Esophagus squamous epithelium (tissue), 5 donors: ENCODE measurements around the gene CNNM4. TPM values are rescaled to one million over a fixed set of nuclear protein-coding genes. Genes with fewer than 3 reads are reported as not detected.
A peak's percentile ranks its signal among the peaks of the same experiment; 100 is the strongest.

Source experiments
- DNase-seq: peaks from one replicate; lab custom pipeline; 2025; lab: John Stamatoyannopoulos, UW
- H3K27ac ChIP-seq, 4 donors: fragments of 200-600 bp; sonication (generic); one replicate each; pipeline ENCODE4 v1.5.1; 2016 to 2019; ENCODE audit warnings: mild to moderate bottlenecking in 1 of 4
- H3K27me3 ChIP-seq, 4 donors: fragments of 200-600 bp; sonication (generic); 1 replicate in 3 of 4; 2 replicates in 1 of 4; pipeline versions ENCODE4 v1.5.1 to v1.6.0; 2017 to 2021; ENCODE audit warnings: antibody characterized with exemption in 1 of 4
- H3K36me3 ChIP-seq, 3 donors: fragments of 200-600 bp; sonication (generic); one replicate each; pipeline ENCODE4 v1.5.1; 2016 to 2019
- H3K4me1 ChIP-seq, 3 donors: fragments of 200-600 bp; sonication (generic); one replicate each; pipeline ENCODE4 v1.5.1; 2017 to 2019
- H3K4me3 ChIP-seq, 4 donors: fragments of 200-600 bp; sonication (generic); 1 replicate in 3 of 4; 2 replicates in 1 of 4; pipeline ENCODE4 v1.5.1; 2016 to 2019; ENCODE audit warnings: mild to moderate bottlenecking in 2 of 4, moderate library complexity in 1 of 4
- H3K9me3 ChIP-seq, 3 donors: fragments of 200-600 bp; sonication (generic); one replicate each; pipeline ENCODE4 v1.5.1; 2016 to 2019
- POLR2A ChIP-seq, 4 donors: fragments of 450-650 bp; IDR thresholded peaks; one replicate each; pipeline ENCODE4 v1.6.1; 2017; ENCODE audit warnings: antibody characterized with exemption in 4 of 4, mild to moderate bottlenecking in 4 of 4, moderate library complexity in 3 of 4
- WGBS, 2 donors: methylation state at CpG; one replicate each; pipeline ENCODE4 v1.1.5; 2018; 5-methylcytosine and 5-hydroxymethylcytosine counted together
- intact Hi-C: fragments of 100-400 bp; cut with DNase I; formaldehyde crosslinking; loops from one replicate; pipeline ENCODE4 v1.15.0; 2022
- total RNA-seq, 4 donors: library from RNA; depleted of rRNA; stranded (reverse); fragments of >200 nt; gene quantifications; one replicate each; pipeline ENCODE4 v1.1.0, GENCODE V29; 2016
- TF ChIP-seq, protein P1 (sequence below), 6 experiments: fragments of 450-650 bp in 4 of 6; fragments of 200-600 bp in 2 of 6; sonication (generic) in 2 of 6; IDR thresholded peaks; one replicate each; pipeline ENCODE4 v1.5.1; 2016 to 2019; ENCODE audit warnings: antibody characterized with exemption in 6 of 6, mild to moderate bottlenecking in 4 of 6, moderate library complexity in 4 of 6
- donor health status: DM: yes; HTN: yes; CAD: no.

The CNNM4 gene
- total RNA-seq, 4 donors from 2014 or later, result 3.4 to 8.5 (median 6.7) TPM

DNA sequence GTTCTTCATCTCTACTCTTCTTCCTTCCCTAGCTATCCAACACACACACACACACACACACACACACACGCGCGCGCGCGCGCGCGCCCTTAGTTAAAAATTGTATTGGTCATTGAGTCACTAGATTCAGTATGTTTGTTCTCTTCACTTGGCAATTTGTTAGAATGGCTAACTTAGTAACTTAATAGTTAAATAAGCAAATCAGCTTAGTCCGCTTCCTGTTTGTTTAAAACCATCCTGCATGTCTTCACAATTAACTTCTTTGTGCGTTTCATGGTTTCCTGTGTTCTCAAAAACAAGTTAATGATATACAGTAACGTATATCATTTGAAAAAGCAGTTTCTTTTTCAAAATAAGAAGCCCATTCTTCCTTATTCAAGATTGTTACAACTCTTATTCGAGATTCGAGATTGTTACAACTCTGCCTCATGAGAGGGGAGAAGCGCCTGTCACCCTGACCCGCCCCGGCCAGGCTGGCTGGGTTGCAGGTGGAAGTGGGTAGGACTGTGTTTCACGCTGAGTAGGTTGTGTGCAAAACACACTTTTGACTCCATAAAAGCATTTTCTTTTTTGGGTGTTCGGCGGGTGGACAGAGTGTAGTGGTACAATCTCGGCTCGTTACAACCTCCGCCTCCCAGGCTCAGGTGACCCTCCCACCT is 45.9 kb downstream of the CNNM4 start:
- WGBS, 2 donors, result 86 to 87% methylated on average over 21 to 23 of the region's 23 CpGs
- TF ChIP-seq POLR2A (IDR thresholded peaks at IDR 0.05), result peak in 1 of 4 donors; percentile 16
- TF ChIP-seq, protein P1, sequence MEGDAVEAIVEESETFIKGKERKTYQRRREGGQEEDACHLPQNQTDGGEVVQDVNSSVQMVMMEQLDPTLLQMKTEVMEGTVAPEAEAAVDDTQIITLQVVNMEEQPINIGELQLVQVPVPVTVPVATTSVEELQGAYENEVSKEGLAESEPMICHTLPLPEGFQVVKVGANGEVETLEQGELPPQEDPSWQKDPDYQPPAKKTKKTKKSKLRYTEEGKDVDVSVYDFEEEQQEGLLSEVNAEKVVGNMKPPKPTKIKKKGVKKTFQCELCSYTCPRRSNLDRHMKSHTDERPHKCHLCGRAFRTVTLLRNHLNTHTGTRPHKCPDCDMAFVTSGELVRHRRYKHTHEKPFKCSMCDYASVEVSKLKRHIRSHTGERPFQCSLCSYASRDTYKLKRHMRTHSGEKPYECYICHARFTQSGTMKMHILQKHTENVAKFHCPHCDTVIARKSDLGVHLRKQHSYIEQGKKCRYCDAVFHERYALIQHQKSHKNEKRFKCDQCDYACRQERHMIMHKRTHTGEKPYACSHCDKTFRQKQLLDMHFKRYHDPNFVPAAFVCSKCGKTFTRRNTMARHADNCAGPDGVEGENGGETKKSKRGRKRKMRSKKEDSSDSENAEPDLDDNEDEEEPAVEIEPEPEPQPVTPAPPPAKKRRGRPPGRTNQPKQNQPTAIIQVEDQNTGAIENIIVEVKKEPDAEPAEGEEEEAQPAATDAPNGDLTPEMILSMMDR (IDR thresholded peaks at IDR 0.05), result no peak
- H3K27ac ChIP-seq, result peak overlapping the region in 1 of 4 donors; percentile 2
- peaks cover 0 to 60% (median 5%) of the 10 kb centered on the region in 3 donors for H3K36me3 ChIP-seq
- H3K4me1 ChIP-seq, result no peaks in the 10 kb centered on the region
- H3K4me3 ChIP-seq, result no peak overlapping the region
- H3K27me3 ChIP-seq, result no peaks in the 10 kb centered on the region
- no peak for DNase-seq
- intact Hi-C loops, result no loop called here
- no peaks in the 10 kb centered on the region for H3K9me3 ChIP-seq

DNA sequence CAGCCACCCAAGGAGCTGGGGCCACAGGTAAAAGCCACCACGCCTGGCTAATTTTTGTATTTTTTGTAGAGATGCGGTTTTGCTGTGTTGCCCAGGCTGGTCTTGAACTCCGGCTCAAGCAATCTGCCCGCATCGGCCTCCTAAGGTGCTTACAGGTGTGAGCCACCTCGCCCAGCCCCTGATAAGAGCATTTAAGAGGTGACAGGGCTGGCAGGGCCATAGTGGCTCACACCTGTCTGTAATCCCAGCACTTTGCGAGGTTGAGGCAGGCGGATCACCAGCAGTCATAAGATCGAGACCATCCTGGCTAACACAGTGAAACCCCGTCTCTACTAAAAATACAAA is 46.4 kb downstream of the CNNM4 start:
- intact Hi-C loops, result no loop called here
- 93 to 100% methylated on average over 1 to 6 of the region's 10 CpGs for WGBS, 2 donors

DNA sequence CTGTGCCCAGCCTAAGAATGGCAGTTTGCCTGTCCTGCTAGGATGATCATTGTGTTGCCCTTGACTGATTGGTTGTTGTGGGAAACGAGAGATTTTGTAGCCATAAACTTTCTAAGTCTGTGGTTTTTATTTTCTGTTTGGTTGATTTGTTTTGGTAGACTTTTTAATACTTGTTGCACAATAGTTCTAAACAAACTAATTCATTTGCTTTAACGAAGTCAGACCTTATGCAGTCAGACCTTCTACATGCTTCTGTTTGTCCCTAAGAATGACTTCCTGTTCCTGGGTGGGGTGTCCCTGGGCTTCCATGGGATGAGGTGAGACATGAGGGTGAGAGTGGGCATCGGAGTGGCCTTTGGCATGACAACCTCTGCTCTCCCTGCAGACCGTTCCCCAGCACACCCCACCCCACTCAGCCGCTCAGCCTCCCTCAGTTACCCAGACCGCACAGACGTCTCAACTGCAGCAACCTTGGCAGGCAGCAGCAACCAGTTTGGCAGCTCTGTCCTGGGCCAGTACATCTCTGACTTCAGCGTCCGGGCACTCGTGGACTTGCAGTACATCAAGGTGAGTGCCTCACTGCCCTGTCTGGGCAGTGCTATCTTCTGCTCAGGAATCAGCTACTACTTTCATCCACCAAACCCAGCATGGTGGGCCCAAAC is 47.6 kb downstream of the CNNM4 start:
- H3K4me3 ChIP-seq, result no peak overlapping the region
- no peak overlapping the region for H3K27ac ChIP-seq
- DNase-seq, result no peak
- peaks cover 0 to 50% (median 5%) of the 10 kb centered on the region in 3 donors for H3K36me3 ChIP-seq
- WGBS, 2 donors, result 76 to 78% methylated on average over 3 to 9 of the region's 10 CpGs
- no peaks in the 10 kb centered on the region for H3K9me3 ChIP-seq
- H3K4me1 ChIP-seq, result no peaks in the 10 kb centered on the region
- no peaks in the 10 kb centered on the region for H3K27me3 ChIP-seq
- TF ChIP-seq POLR2A (IDR thresholded peaks at IDR 0.05), result no peak
- TF ChIP-seq, protein P1 (IDR thresholded peaks at IDR 0.05), result no peak
- intact Hi-C loops, result no loop called here

More for the DNA sequence above, 46.4 kb downstream of the CNNM4 start:
- peaks cover 0 to 60% (median 5%) of the 10 kb centered on the region in 3 donors for H3K36me3 ChIP-seq
- no peaks in the 10 kb centered on the region for H3K9me3 ChIP-seq
- DNase-seq, result no peak
- H3K4me1 ChIP-seq, result no peaks in the 10 kb centered on the region
- H3K27me3 ChIP-seq, result no peaks in the 10 kb centered on the region
- H3K27ac ChIP-seq, result peak overlapping the region in 1 of 4 donors; percentile 2
- TF ChIP-seq, protein P1 (IDR thresholded peaks at IDR 0.05), result no peak
- TF ChIP-seq POLR2A (IDR thresholded peaks at IDR 0.05), result no peak
- H3K4me3 ChIP-seq, result no peak overlapping the region

DNA sequence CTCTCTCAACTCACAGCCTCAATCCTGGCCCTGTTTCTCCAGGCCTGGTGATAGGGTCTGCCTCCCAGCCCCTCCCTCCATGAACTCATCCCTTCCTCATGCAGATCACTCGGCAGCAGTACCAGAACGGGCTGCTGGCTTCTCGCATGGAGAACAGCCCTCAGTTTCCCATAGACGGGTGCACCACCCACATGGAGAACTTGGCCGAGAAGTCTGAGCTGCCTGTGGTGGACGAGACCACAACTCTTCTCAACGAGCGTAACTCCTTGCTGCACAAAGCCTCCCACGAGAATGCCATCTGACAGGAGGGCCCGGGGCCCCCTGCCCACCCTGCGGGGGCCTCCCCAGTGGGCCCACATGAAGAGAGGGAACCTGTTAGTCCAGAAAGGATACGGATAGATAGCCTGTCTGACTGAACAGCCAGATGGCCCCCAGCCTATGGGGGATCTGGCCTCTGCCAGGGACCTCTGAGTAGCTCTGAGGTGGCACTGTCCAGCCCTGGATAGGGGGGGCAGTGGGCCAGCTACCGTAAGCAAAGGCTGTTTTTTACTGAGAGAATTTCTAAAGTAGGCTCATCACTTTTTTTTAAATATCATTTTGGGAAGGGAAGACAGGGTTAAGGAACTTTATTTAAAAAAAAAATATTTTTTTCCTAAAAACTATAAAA is 48.6 kb downstream of the CNNM4 start:
- no peak overlapping the region for H3K27ac ChIP-seq
- H3K4me3 ChIP-seq, result no peak overlapping the region
- no peak for TF ChIP-seq POLR2A (IDR thresholded peaks at IDR 0.05)
- TF ChIP-seq, protein P1 (IDR thresholded peaks at IDR 0.05), result no peak
- intact Hi-C loops, result no loop called here
- H3K36me3 ChIP-seq, result peaks cover 0 to 45% (median 5%) of the 10 kb centered on the region in 3 donors
- H3K9me3 ChIP-seq, result no peaks in the 10 kb centered on the region
- H3K27me3 ChIP-seq, result no peaks in the 10 kb centered on the region
- DNase-seq, result no peak
- no peaks in the 10 kb centered on the region for H3K4me1 ChIP-seq
- 80 to 86% methylated on average over 2 to 5 of the region's 13 CpGs for WGBS, 2 donors
